Karpas-422 (cell line): Measurements from ENCODE around the gene CNBP. TPM values are rescaled to one million over a fixed set of nuclear protein-coding genes. Genes with fewer than 3 reads are reported as not detected.

Experiments
- small RNA-seq: library from RNA; depleted of rRNA; stranded (forward); fragments of <200 nt; gene quantifications from one replicate; pipeline ENCODE3, GENCODE V24; 2014
- total RNA-seq: library from RNA; depleted of rRNA; stranded (reverse); fragments of >200 nt; shearing (Covaris generic); gene quantifications from 2 replicates; pipeline ENCODE4 v1.2.3, GENCODE V29; 2014; ENCODE audit warnings: low replicate concordance; rRNA removed

The CNBP gene
- total RNA-seq, 1 experiment from 2014 or later = 276 TPM

Small RNA genes lying within 50 kb of the gene (small RNA-seq; reads per million reads assigned to genes)
- gene RPS27P12 = not detected

Other genes with a start within 250 kb of the CNBP start
- gene CFAP92, start 189.8 kb downstream of the CNBP start, total RNA-seq = not detected in 2 replicates
- gene EFCC1, start 182.6 kb downstream of the CNBP start, total RNA-seq = not detected in 2 replicates
- gene GP9, start 123.1 kb downstream of the CNBP start, total RNA-seq = not detected in 2 replicates
- gene RAB43, start 62.1 kb downstream of the CNBP start, total RNA-seq = 0.72 TPM in 1 of 2 replicates, not detected in the other
- 23.1 and 29.9 TPM in 2 replicates for gene ISY1, start 22.8 kb downstream of the CNBP start, total RNA-seq
- 88.1 and 108 TPM in 2 replicates for gene COPG1, start 65.7 kb upstream of the CNBP start, total RNA-seq
- 169 and 275 TPM in 2 replicates for gene HMCES, start 95.0 kb upstream of the CNBP start, total RNA-seq
- gene EFCAB12, start 244.7 kb upstream of the CNBP start, total RNA-seq = 0.04 TPM in 1 of 2 replicates, not detected in the other